ENCODE measurements around the gene ZNF385B. TPM values are rescaled to one million over a fixed set of nuclear protein-coding genes. Genes with fewer than 3 reads are reported as not detected.
"Not testable (repeated sequence)": the region's sequence is repeated elsewhere in the genome, so short reads cannot be mapped to it uniquely, and the experiment has no call there.

The ZNF385B gene
- total RNA-seq, 2 donors from 2014 or later, result under 0.01 TPM; not detected in 1

GRCh38 chr2:179470089-179470488, 391.3 kb downstream of the ZNF385B start:
- 67 to 87% methylated on average over 3 of the region's 3 CpGs for WGBS, 2 donors
- H3K27me3 ChIP-seq, result no peaks in the 10 kb centered on the region
- ATAC-seq (no peak), DNase-seq (no peak)
- intact Hi-C loops (cut with DNase I), result no loop called here
- no peak overlapping the region for H3K4me3 ChIP-seq
- TF ChIP-seq POLR2A (IDR thresholded peaks at IDR 0.05), result no peak
- TF ChIP-seq CTCF (IDR thresholded peaks at IDR 0.05), result no peak
- no peaks in the 10 kb centered on the region for H3K9me3 ChIP-seq
- no peaks in the 10 kb centered on the region for H3K36me3 ChIP-seq (replicated peaks in 1 of 2; ENCODE audit: insufficient read depth in 1 of 2, low read depth in 2 of 2)
- H3K4me1 ChIP-seq, result no peaks in the 10 kb centered on the region
- H3K27ac ChIP-seq, result no peak overlapping the region

GRCh38 chr2:179467960-179468359, 393.5 kb downstream of the ZNF385B start:
- intact Hi-C loops (cut with DNase I), result no loop called here
- Histone ChIP-seq H3K36me3 (replicated peaks in 1 of 2; ENCODE audit: insufficient read depth in 1 of 2, low read depth in 2 of 2) (no peaks in the 10 kb centered on the region), H3K4me3 (no peak overlapping the region), H3K27me3 (no peaks in the 10 kb centered on the region), H3K4me1 (no peaks in the 10 kb centered on the region), H3K9me3 (no peaks in the 10 kb centered on the region), H3K27ac (no peak overlapping the region)
- no peak for TF ChIP-seq POLR2A (IDR thresholded peaks at IDR 0.05)
- TF ChIP-seq CTCF (IDR thresholded peaks at IDR 0.05), result no peak
- no peak for ATAC-seq
- 79 to 88% methylated on average over 1 of the region's 1 CpG for WGBS, 2 donors
- DNase-seq, result no peak

GRCh38 chr2:179467111-179467510, 394.3 kb downstream of the ZNF385B start:
- Histone ChIP-seq H3K4me1 (no peaks in the 10 kb centered on the region), H3K36me3 (replicated peaks in 1 of 2; ENCODE audit: insufficient read depth in 1 of 2, low read depth in 2 of 2) (no peaks in the 10 kb centered on the region), H3K27me3 (no peaks in the 10 kb centered on the region), H3K27ac (no peak overlapping the region), H3K4me3 (no peak overlapping the region), H3K9me3 (no peaks in the 10 kb centered on the region)
- intact Hi-C loops (cut with DNase I), result no loop called here
- no peak for ATAC-seq
- TF ChIP-seq CTCF (IDR thresholded peaks at IDR 0.05) (no peak), POLR2A (IDR thresholded peaks at IDR 0.05) (no peak)
- DNase-seq, result no peak

GRCh38 chr2:179461420-179461819, 400.0 kb downstream of the ZNF385B start:
- intact Hi-C loops (cut with DNase I), result no loop called here
- H3K4me3 ChIP-seq, result no peak overlapping the region
- H3K27me3 ChIP-seq, result no peaks in the 10 kb centered on the region
- ATAC-seq (no peak), DNase-seq (no peak)
- H3K27ac ChIP-seq, result no peak overlapping the region
- no peaks in the 10 kb centered on the region for H3K36me3 ChIP-seq (replicated peaks in 1 of 2; ENCODE audit: insufficient read depth in 1 of 2, low read depth in 2 of 2)
- no peaks in the 10 kb centered on the region for H3K9me3 ChIP-seq
- TF ChIP-seq POLR2A (IDR thresholded peaks at IDR 0.05), result no peak
- TF ChIP-seq CTCF (IDR thresholded peaks at IDR 0.05), result no peak
- H3K4me1 ChIP-seq, result no peaks in the 10 kb centered on the region

GRCh38 chr2:179460181-179460929, 401.1 kb downstream of the ZNF385B start:
- ATAC-seq (no peak), DNase-seq (peak in 1 of 4 donors; percentile 4)
- Histone ChIP-seq H3K9me3 (no peaks in the 10 kb centered on the region), H3K4me1 (no peaks in the 10 kb centered on the region), H3K27me3 (no peaks in the 10 kb centered on the region), H3K36me3 (replicated peaks in 1 of 2; ENCODE audit: insufficient read depth in 1 of 2, low read depth in 2 of 2) (no peaks in the 10 kb centered on the region), H3K4me3 (no peak overlapping the region), H3K27ac (no peak overlapping the region)
- TF ChIP-seq POLR2A (IDR thresholded peaks at IDR 0.05) (no peak), CTCF (IDR thresholded peaks at IDR 0.05) (no peak)
- intact Hi-C loops (cut with DNase I), result no loop called here
- 65 to 71% methylated on average over 4 of the region's 4 CpGs for WGBS, 2 donors

- H3K9me3 ChIP-seq; DNase-seq; H3K4me3 ChIP-seq; H3K36me3 ChIP-seq (replicated peaks in 1 of 2; ENCODE audit: insufficient read depth in 1 of 2, low read depth in 2 of 2); intact Hi-C loops (cut with DNase I); ATAC-seq; H3K27me3 ChIP-seq; H3K27ac ChIP-seq; H3K4me1 ChIP-seq: not testable (repeated sequence)
- WGBS, 2 donors, result 82 to 85% methylated on average over 5 of the region's 5 CpGs
These were observed 403.3 kb downstream of the ZNF385B start for GRCh38 chr2:179458113-179458512.

Data from body of pancreas (tissue), 4 donors.